PC-9 (cell line): Measurements from ENCODE around the gene MTHFD1L. TPM values are rescaled to one million over a fixed set of nuclear protein-coding genes. Genes with fewer than 3 reads are reported as not detected.

Experiments used
- BruUV-seq: library from RNA; stranded (reverse); fragments of 400-500 nt; replicated peaks from 2 replicates; lab custom pipeline; 2021; lab: Mats Ljungman, UMichigan
- CTCF ChIA-PET: fragments of 300-600 bp; sonication (Branson Sonifier 250); formaldehyde crosslinking; loops from one replicate; lab custom pipeline; 2022; ENCODE audit warnings: antibody characterized with exemption; lab: Charles Lee
- POLR2A ChIA-PET: fragments of 300-600 bp; sonication (Branson Sonifier 250); formaldehyde crosslinking; loops from one replicate; lab custom pipeline; 2022; ENCODE audit warnings: antibody characterized with exemption; ENCODE audit not compliant: unreplicated experiment; lab: Charles Lee
- DNase-seq, 2 experiments: peaks; one replicate each; pipeline versions ENCODE4 v3.0.0 to v3.0.0-alpha.2; 2015 to 2022; ENCODE audit warnings: mixed read lengths in 1 of 2
- H2AFZ ChIP-seq: fragments of 200-600 bp; sonication (generic); 2 replicates; pipeline ENCODE4 v1.8.1; 2017; ENCODE audit warnings: antibody characterized with exemption
- H3F3A ChIP-seq: fragments of 200-600 bp; sonication (generic); 2 replicates; pipeline ENCODE4 v1.8.1; 2017; ENCODE audit warnings: antibody characterized with exemption, mild to moderate bottlenecking, low read depth; ENCODE audit not compliant: insufficient read depth
- H3K27ac ChIP-seq: fragments of 200-600 bp; sonication (generic); 2 replicates; pipeline ENCODE4 v1.6.1; 2016; ENCODE audit warnings: mixed run types
- H3K27me3 ChIP-seq: fragments of 200-600 bp; sonication (generic); 2 replicates; pipeline ENCODE4 v1.6.1; 2016; ENCODE audit warnings: low read depth, mixed run types; ENCODE audit not compliant: insufficient read depth
- H3K36me3 ChIP-seq: fragments of 200-600 bp; sonication (generic); 2 replicates; pipeline ENCODE4 v1.6.1; 2016; ENCODE audit warnings: low read depth, mixed run types
- H3K4me1 ChIP-seq: fragments of 200-600 bp; sonication (generic); replicated peaks from 2 replicates; pipeline ENCODE4 v1.6.1; 2016; ENCODE audit warnings: mixed run types; ENCODE audit not compliant: insufficient read depth
- H3K4me2 ChIP-seq: fragments of 200-600 bp; sonication (generic); 2 replicates; pipeline ENCODE4 v1.6.1; 2017; ENCODE audit warnings: mixed run types
- H3K4me3 ChIP-seq: fragments of 200-600 bp; sonication (generic); 2 replicates; pipeline ENCODE4 v1.6.1; 2016; ENCODE audit warnings: mixed run types
- H3K79me2 ChIP-seq: fragments of 200-600 bp; sonication (generic); 2 replicates; pipeline ENCODE4 v1.6.1; 2017; ENCODE audit warnings: low read depth, mixed run types
- H3K9me2 ChIP-seq: fragments of 200-600 bp; sonication (generic); 2 replicates; pipeline ENCODE4 v1.8.1; 2017; ENCODE audit warnings: mild to moderate bottlenecking; ENCODE audit not compliant: insufficient read depth
- H3K9me3 ChIP-seq: fragments of 200-600 bp; sonication (generic); 2 replicates; pipeline ENCODE4 v1.8.1; 2016; ENCODE audit warnings: low read depth; ENCODE audit not compliant: insufficient read depth
- H4K20me1 ChIP-seq: fragments of 200-600 bp; sonication (generic); 2 replicates; pipeline ENCODE4 v1.8.1; 2017; ENCODE audit not compliant: insufficient read depth
- EZH2 ChIP-seq: fragments of 200-600 bp; sonication (generic); IDR thresholded peaks from 2 replicates; pipeline ENCODE4 v1.8.0; 2017; ENCODE audit warnings: antibody characterized with exemption, low read depth
- intact Hi-C: fragments of 100-400 bp; cut with micrococcal nuclease; formaldehyde crosslinking; loops from one replicate; pipeline ENCODE4 v1.10.0; 2022; ENCODE audit not compliant: unreplicated experiment
- total RNA-seq: library from RNA; stranded (reverse); gene quantifications from 2 replicates; pipeline ENCODE4 v1.2.3, GENCODE V29; 2021
- TF ChIP-seq, protein P1 (sequence below): fragments of 200-600 bp; sonication (generic); conservative IDR thresholded peaks from 2 replicates; pipeline ENCODE4 v1.6.1; 2017; ENCODE audit warnings: mixed run types, antibody characterized with exemption, mild to moderate bottlenecking, moderate library complexity

Gene MTHFD1L
- total RNA-seq, 1 experiment from 2014 or later: 53.3 TPM

DNA sequence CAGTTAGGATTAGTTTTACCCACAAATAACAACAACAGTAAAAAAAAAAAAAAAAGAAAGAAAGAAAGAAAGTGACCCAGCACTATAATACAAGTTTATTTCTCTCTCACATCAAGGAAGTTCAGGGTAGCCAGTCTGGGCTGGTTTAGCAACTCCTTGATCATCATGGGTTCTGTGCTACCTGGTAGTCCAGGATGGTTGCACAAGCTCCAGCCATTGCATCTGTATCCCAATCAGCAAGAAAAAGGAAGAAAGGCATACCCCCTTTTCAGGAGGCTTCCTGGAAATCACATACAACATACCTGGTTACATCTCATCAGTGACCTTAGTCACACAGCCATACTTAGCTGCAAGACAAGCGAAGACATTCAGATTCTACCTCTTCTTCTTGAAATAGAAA is 128.5 kb downstream of the MTHFD1L start:
- Histone ChIP-seq H4K20me1 (no peaks in the 10 kb centered on the region), H2AFZ (no peak overlapping the region), H3K27ac (no peak overlapping the region), H3K79me2 (no peaks in the 10 kb centered on the region), H3K4me2 (no peak overlapping the region), H3K36me3 (peaks cover 8% of the 10 kb centered on the region; the same call in 1 of the 2 replicates), H3K4me3 (no peak overlapping the region), H3K4me1 (no peaks in the 10 kb centered on the region), H3K9me3 (no peaks in the 10 kb centered on the region), H3F3A (no peaks in the 10 kb centered on the region; the same call in none of the 2 replicates), H3K27me3 (no peaks in the 10 kb centered on the region), H3K9me2 (no peaks in the 10 kb centered on the region)
- ChIA-PET POLR2A (no interaction called here), CTCF (no interaction called here)
- DNase-seq: no peak
- intact Hi-C loops: no loop called here
- no peak for TF ChIP-seq EZH2
- TF ChIP-seq, protein P1, sequence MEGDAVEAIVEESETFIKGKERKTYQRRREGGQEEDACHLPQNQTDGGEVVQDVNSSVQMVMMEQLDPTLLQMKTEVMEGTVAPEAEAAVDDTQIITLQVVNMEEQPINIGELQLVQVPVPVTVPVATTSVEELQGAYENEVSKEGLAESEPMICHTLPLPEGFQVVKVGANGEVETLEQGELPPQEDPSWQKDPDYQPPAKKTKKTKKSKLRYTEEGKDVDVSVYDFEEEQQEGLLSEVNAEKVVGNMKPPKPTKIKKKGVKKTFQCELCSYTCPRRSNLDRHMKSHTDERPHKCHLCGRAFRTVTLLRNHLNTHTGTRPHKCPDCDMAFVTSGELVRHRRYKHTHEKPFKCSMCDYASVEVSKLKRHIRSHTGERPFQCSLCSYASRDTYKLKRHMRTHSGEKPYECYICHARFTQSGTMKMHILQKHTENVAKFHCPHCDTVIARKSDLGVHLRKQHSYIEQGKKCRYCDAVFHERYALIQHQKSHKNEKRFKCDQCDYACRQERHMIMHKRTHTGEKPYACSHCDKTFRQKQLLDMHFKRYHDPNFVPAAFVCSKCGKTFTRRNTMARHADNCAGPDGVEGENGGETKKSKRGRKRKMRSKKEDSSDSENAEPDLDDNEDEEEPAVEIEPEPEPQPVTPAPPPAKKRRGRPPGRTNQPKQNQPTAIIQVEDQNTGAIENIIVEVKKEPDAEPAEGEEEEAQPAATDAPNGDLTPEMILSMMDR: no peak
- no TSS peak for BruUV-seq

- Histone ChIP-seq H4K20me1 (no peaks in the 10 kb centered on the region), H3K36me3 (peaks cover 8% of the 10 kb centered on the region; the same call in 1 of the 2 replicates), H3K4me3 (no peak overlapping the region), H3K79me2 (no peaks in the 10 kb centered on the region), H3K4me1 (no peaks in the 10 kb centered on the region), H3K9me3 (no peaks in the 10 kb centered on the region), H3F3A (no peaks in the 10 kb centered on the region; the same call in none of the 2 replicates), H3K9me2 (no peaks in the 10 kb centered on the region), H2AFZ (no peak overlapping the region), H3K27me3 (no peaks in the 10 kb centered on the region), H3K27ac (no peak overlapping the region), H3K4me2 (no peak overlapping the region)
- CTCF ChIA-PET: no interaction called here
- TF ChIP-seq EZH2: no peak
- TF ChIP-seq, protein P1: no peak
- intact Hi-C loops: no loop called here
- POLR2A ChIA-PET: no interaction called here
- no peak for DNase-seq
- no TSS peak for BruUV-seq
Measured at GRCh38 chr6:150996968-150997367, 131.5 kb downstream of the MTHFD1L start.

- Histone ChIP-seq H3K4me3 (no peak overlapping the region), H3K27me3 (no peaks in the 10 kb centered on the region), H3K79me2 (no peaks in the 10 kb centered on the region), H3K9me3 (no peaks in the 10 kb centered on the region), H3K27ac (no peak overlapping the region), H3K4me1 (peaks cover 9% of the 10 kb centered on the region), H4K20me1 (no peaks in the 10 kb centered on the region), H3K4me2 (no peak overlapping the region), H3F3A (peaks cover 9% of the 10 kb centered on the region), H3K9me2 (no peaks in the 10 kb centered on the region), H2AFZ (no peak overlapping the region), H3K36me3 (peaks cover 6% of the 10 kb centered on the region; the same call in 1 of the 2 replicates)
- no TSS peak for BruUV-seq
- TF ChIP-seq, protein P1: no peak
- no peak for TF ChIP-seq EZH2
- DNase-seq: no peak
- intact Hi-C loops: no loop called here
- CTCF ChIA-PET: no interaction called here
- POLR2A ChIA-PET: no interaction called here
Measured at GRCh38 chr6:150999107-150999506, 133.6 kb downstream of the MTHFD1L start.
